Prostate gland (tissue), 2 donors: ENCODE data around the gene MMP2.

ENCODE experiments used
- CTCF ChIP-seq, 4 experiments: fragments of 200-600 bp in 2 of 4; fragments of 450-650 bp in 2 of 4; sonication (generic) in 2 of 4; IDR thresholded peaks; 1 replicate in 3 of 4; 2 replicates in 1 of 4; pipeline ENCODE4 v1.5.1; 2016 to 2019; ENCODE audit warnings: antibody characterized with exemption in 4 of 4, mild to moderate bottlenecking in 2 of 4, moderate library complexity in 2 of 4
- POLR2A ChIP-seq: fragments of 450-650 bp; IDR thresholded peaks from one replicate; pipeline ENCODE4 v1.6.1; 2016; ENCODE audit warnings: antibody characterized with exemption, mild to moderate bottlenecking

- no peak for TF ChIP-seq CTCF (IDR thresholded peaks at IDR 0.05)
- TF ChIP-seq POLR2A: no peak
These were observed 55.8 kb downstream of the MMP2 start for GRCh38 chr16:55534756-55535155.
